Fibroblast of peridontal ligament (primary cell): ENCODE results near the gene MARCHF4.
A peak's percentile ranks its signal among the peaks of the same experiment; 100 is the strongest.

Experiments used
- DNase-seq: peaks from one replicate; pipeline ENCODE4 v3.0.0-alpha.2; 2010; ENCODE audit errors: extremely low read depth

Gene MARCHF4

GRCh38 chr2:216371721-216372702, at the start of gene MARCHF4:
MARCHF4 (minus strand) TSS chr2:216372483; CDS start chr2:216370260, 2,223 bp downstream.
- DNase-seq = peak; percentile 85

GRCh38 chr2:216420367-216421101, 48.3 kb upstream of the MARCHF4 start:
- DNase-seq = no peak

- DNase-seq = no peak
Measured at GRCh38 chr2:216418981-216419380, 46.7 kb upstream of the MARCHF4 start.

GRCh38 chr2:216416571-216417307, 44.5 kb upstream of the MARCHF4 start:
- DNase-seq = no peak

- DNase-seq = no peak
Measured at GRCh38 chr2:216415541-216415940, 43.3 kb upstream of the MARCHF4 start.

GRCh38 chr2:216414772-216415319, 42.6 kb upstream of the MARCHF4 start:
- no peak for DNase-seq

- DNase-seq = no peak
Measured at GRCh38 chr2:216413882-216414281, 41.6 kb upstream of the MARCHF4 start.

- peak; percentile 98 for DNase-seq
Measured at GRCh38 chr2:216412022-216412999, 40.0 kb upstream of the MARCHF4 start, which contains the start of gene SMARCAL1. SMARCAL1 (plus strand) TSS chr2:216412484; CDS start chr2:216414705, 2,221 bp downstream.

GRCh38 chr2:216410550-216410949, 38.3 kb upstream of the MARCHF4 start:
- no peak for DNase-seq

- DNase-seq = no peak
Measured at GRCh38 chr2:216408426-216409290, 36.4 kb upstream of the MARCHF4 start.

GRCh38 chr2:216406826-216407225, 34.5 kb upstream of the MARCHF4 start:
- no peak for DNase-seq

- no peak for DNase-seq
Measured at GRCh38 chr2:216405588-216405987, 33.3 kb upstream of the MARCHF4 start.

GRCh38 chr2:216404010-216404618, 31.8 kb upstream of the MARCHF4 start:
- peak; percentile 51 for DNase-seq

GRCh38 chr2:216402751-216403150, 30.5 kb upstream of the MARCHF4 start:
- no peak for DNase-seq

- no peak for DNase-seq
Measured at GRCh38 chr2:216399621-216400020, 27.3 kb upstream of the MARCHF4 start.

GRCh38 chr2:216394881-216395280, 22.6 kb upstream of the MARCHF4 start:
- no peak for DNase-seq

- no peak for DNase-seq
Measured at GRCh38 chr2:216392945-216393840, 20.9 kb upstream of the MARCHF4 start.

GRCh38 chr2:216392018-216392562, 19.8 kb upstream of the MARCHF4 start:
- DNase-seq = no peak
